HepG2 (cell line): ENCODE measurements around the gene AKTIP. TPM values are rescaled to one million over a fixed set of nuclear protein-coding genes. Genes with fewer than 3 reads are reported as not detected.
A peak's percentile ranks its signal among the peaks of the same experiment; 100 is the strongest.

Experiments used
- FOXP4 ChIP-seq: sonication (generic); formaldehyde crosslinking; IDR thresholded peaks from 2 replicates; pipeline ENCODE4 v1.4.0; 2020; ENCODE audit warnings: missing genetic modification reagents
- HMG20B ChIP-seq: conservative IDR thresholded peaks from 2 replicates; pipeline ENCODE4 v1.6.1; 2016; ENCODE audit warnings: missing genetic modification reagents, missing compliant biosample characterization
- IRF2 ChIP-seq: IDR thresholded peaks from 2 replicates; pipeline ENCODE4 v1.6.1; 2018; ENCODE audit warnings: missing genetic modification reagents, missing compliant biosample characterization
- JUND ChIP-seq: sonication (generic); formaldehyde crosslinking; IDR thresholded peaks from 2 replicates; pipeline ENCODE4 v1.8.0; 2022; ENCODE audit warnings: mild to moderate bottlenecking, missing genetic modification reagents
- PATZ1 ChIP-seq: sonication (generic); formaldehyde crosslinking; IDR thresholded peaks from 2 replicates; pipeline ENCODE4 v1.4.0; 2020; ENCODE audit warnings: missing genetic modification reagents
- PRDM4 ChIP-seq: sonication (generic); formaldehyde crosslinking; IDR thresholded peaks from 2 replicates; pipeline ENCODE4 v1.9.0; 2021; ENCODE audit warnings: missing genetic modification reagents, borderline replicate concordance
- RFX3 ChIP-seq: IDR thresholded peaks from 2 replicates; pipeline ENCODE4 v1.6.1; 2016; ENCODE audit warnings: missing biosample characterization, missing genetic modification reagents
- SMARCC2 ChIP-seq: fragments of 450-650 bp; IDR thresholded peaks from 2 replicates; pipeline ENCODE4 v1.6.1; 2017; ENCODE audit warnings: antibody characterized with exemption, mild to moderate bottlenecking
- UBTF ChIP-seq: sonication (generic); formaldehyde crosslinking; IDR thresholded peaks from 2 replicates; pipeline ENCODE4 v1.4.0; 2020; ENCODE audit warnings: mild to moderate bottlenecking, missing genetic modification reagents
- ZBTB25 ChIP-seq: IDR thresholded peaks from 2 replicates; pipeline ENCODE4 v1.6.1; 2018; ENCODE audit warnings: missing genetic modification reagents
- ZBTB37 ChIP-seq: sonication (generic); formaldehyde crosslinking; IDR thresholded peaks from 2 replicates; pipeline ENCODE4 v1.4.0; 2020; ENCODE audit warnings: mild to moderate bottlenecking, missing genetic modification reagents
- ZFP41 ChIP-seq: sonication (generic); formaldehyde crosslinking; IDR thresholded peaks from 2 replicates; pipeline ENCODE4 v1.4.0; 2020; ENCODE audit warnings: mild to moderate bottlenecking, missing genetic modification reagents, borderline replicate concordance
- ZNF17 ChIP-seq: sonication (generic); formaldehyde crosslinking; IDR thresholded peaks from 2 replicates; pipeline ENCODE4 v1.5.0; 2020; ENCODE audit warnings: mild to moderate bottlenecking, missing genetic modification reagents
- ZNF225 ChIP-seq: sonication (generic); formaldehyde crosslinking; IDR thresholded peaks from 2 replicates; pipeline ENCODE4 v1.4.0; 2020; ENCODE audit warnings: mild to moderate bottlenecking, missing genetic modification reagents
- ZNF441 ChIP-seq: sonication (generic); formaldehyde crosslinking; IDR thresholded peaks from 2 replicates; pipeline ENCODE4 v1.7.0; 2021; ENCODE audit warnings: missing genetic modification reagents, borderline replicate concordance
- ZNF761 ChIP-seq: sonication (generic); formaldehyde crosslinking; conservative IDR thresholded peaks from 2 replicates; pipeline ENCODE4 v1.4.0; 2020; ENCODE audit warnings: mild to moderate bottlenecking, missing genetic modification reagents
- ZSCAN31 ChIP-seq: sonication (generic); formaldehyde crosslinking; IDR thresholded peaks from 2 replicates; pipeline ENCODE4 v1.5.0; 2020; ENCODE audit warnings: low read depth, mild to moderate bottlenecking, missing genetic modification reagents
- polyA plus RNA-seq, 8 experiments: library from polyadenylated mRNA; depleted of rRNA in 3 of 8; stranded (reverse) in 7 of 8; unstranded in 1 of 8; fragments of >200 nt; fragmentation: Illumina TruSeq in 4 of 8; extraction: Trizol in 4 of 8; gene quantifications; 2 replicates each; pipeline versions ENCODE4 v1.2.1 to v1.2.3, GENCODE V29; 2011 to 2016; ENCODE audit warnings: low read depth in 4 of 8, missing spikeins in 1 of 8, mixed read lengths in 1 of 8; ENCODE audit not compliant: insufficient read depth in 1 of 8
- total RNA-seq, 5 experiments: library from RNA; depleted of rRNA; stranded (reverse); fragments of >200 nt; fragmentation: Illumina TruSeq; extraction: Trizol; gene quantifications; 2 replicates each; pipeline ENCODE4 v1.2.3, GENCODE V29; 2016; ENCODE audit warnings: low read depth in 1 of 5

Gene AKTIP
- total and polyA plus RNA-seq, 2 of the 13 experiments (the other 11 are each of a cell fraction or from before 2014, with no cell fraction given) = 28.8 to 49.0 TPM

GRCh38 chr16:53509906-53510703 lies 7.1 kb upstream of the AKTIP start (continued):
- TF ChIP-seq ZBTB25 (CRISPR knock-in tag) = peak; percentile 47; the same call in 1 of the 2 replicates
- TF ChIP-seq HMG20B = no peak; the same call in 1 of the 2 replicates
- TF ChIP-seq JUND (CRISPR knock-in tag) = no peak
- TF ChIP-seq ZFP41 = no peak; the same call in 1 of the 2 replicates
- no peak for TF ChIP-seq RFX3
- no peak for TF ChIP-seq ZNF17 (CRISPR knock-in tag)
- TF ChIP-seq IRF2 (CRISPR knock-in tag) = 0 out of 2 replicates have a peak, but pooled peaks have one; percentile 14
- peak; percentile 83; the same call in 1 of the 2 replicates for TF ChIP-seq UBTF (CRISPR knock-in tag)
- TF ChIP-seq ZBTB37 (CRISPR knock-in tag) = no peak
- 0 out of 2 replicates have a peak, but pooled peaks have one; percentile 30 for TF ChIP-seq ZNF441 (CRISPR knock-in tag)
- TF ChIP-seq SMARCC2 = no peak
- TF ChIP-seq PRDM4 (CRISPR knock-in tag) = no peak
- no peak for TF ChIP-seq PATZ1 (CRISPR knock-in tag)
- TF ChIP-seq FOXP4 (CRISPR knock-in tag) = no peak
- peak; percentile 79; the same call in 1 of the 2 replicates for TF ChIP-seq ZNF761 (CRISPR knock-in tag)
- peak; percentile 73; the same call in 1 of the 2 replicates for TF ChIP-seq ZSCAN31 (CRISPR knock-in tag)
- TF ChIP-seq ZNF225 (CRISPR knock-in tag) = no peak
